ENCODE measurements around the gene AHNAK2. TPM values are rescaled to one million over a fixed set of nuclear protein-coding genes. Genes with fewer than 3 reads are reported as not detected.

AHNAK2 gene
- total and polyA plus RNA-seq, 2 donors (not counting 1 experiment from before 2014, with no cell fraction given): not detected

- 7% methylated on average over 35 of the region's 36 CpGs for WGBS (ENCODE audit: insufficient coverage)
- TF ChIP-seq EZH2 (IDR thresholded peaks at IDR 0.05; ENCODE audit: borderline replicate concordance, insufficient read depth, low read depth, low read length, poor library complexity, severe bottlenecking) (no peak), CTCF (IDR thresholded peaks at IDR 0.05) (no peak)
- DNase-seq: no peak
Measured at GRCh38 chr14:104967386-104968152, 10.6 kb downstream of the AHNAK2 start.

GRCh38 chr14:104966981-104967385 is 11.2 kb downstream of the AHNAK2 start:
- TF ChIP-seq EZH2 (IDR thresholded peaks at IDR 0.05; ENCODE audit: borderline replicate concordance, insufficient read depth, low read depth, low read length, poor library complexity, severe bottlenecking): no peak
- Histone ChIP-seq H2AFZ (ENCODE audit: insufficient read depth, low read depth, low read length, poor library complexity, severe bottlenecking) (no peak overlapping the region), H3K79me2 (ENCODE audit: control insufficient read depth, insufficient read depth, low read length) (no peaks in the 10 kb centered on the region), H3K4me2 (replicated peaks; ENCODE audit: low read depth, low read length, poor library complexity, severe bottlenecking) (peak overlapping the region; percentile 39), H3K27me3 (replicated peaks in 1 of 4; ENCODE audit: control extremely low read depth in 1 of 4, control insufficient read depth in 3 of 4, insufficient read depth in 4 of 4, low read length in 3 of 4) (peaks cover 0 to 38% (median 15%) of the 10 kb centered on the region in 4 experiments), H3K9ac (ENCODE audit: low read length) (no peak overlapping the region), H4K20me1 (ENCODE audit: control insufficient read depth, insufficient read depth, low read length, poor library complexity, severe bottlenecking) (no peaks in the 10 kb centered on the region), H3K9me3 (ENCODE audit: control extremely low read depth in 1 of 3, control insufficient read depth in 2 of 3, insufficient read depth in 1 of 3, low read length in 2 of 3) (peaks cover 0 to 8% (median 0%) of the 10 kb centered on the region in 3 donors), H3K36me3 (replicated peaks in 1 of 2; ENCODE audit: control extremely low read depth in 1 of 2, control insufficient read depth in 1 of 2, extremely low read depth in 1 of 2, insufficient read depth in 2 of 2, low read length in 1 of 2) (no peaks in the 10 kb centered on the region), H3K27ac (ENCODE audit: low read length in 2 of 2) (no peak overlapping the region), H3K4me3 (ENCODE audit: control extremely low read depth in 1 of 5, extremely low read depth in 1 of 5, insufficient read depth in 1 of 5, low read depth in 2 of 5, low read length in 4 of 5) (no peak overlapping the region), H3K4me1 (ENCODE audit: control insufficient read depth in 2 of 2, insufficient read depth in 2 of 2, low read length in 2 of 2) (peaks cover 17 to 19% of the 10 kb centered on the region in 2 donors)
- no peak overlapping the region for H3K4me3 Mint-ChIP-seq
- peaks cover 15% of the 10 kb centered on the region for H3K27me3 Mint-ChIP-seq
- intact Hi-C loops (cut with micrococcal nuclease): no loop called here
- CTCF ChIA-PET: interaction anchor here (0.7 kb wide), 1 partner anchor 361 kb away, joined by 3 read pairs; no protein-coding TSS in a partner anchor
- no peak overlapping the region for H3K27ac Mint-ChIP-seq
- no peaks in the 10 kb centered on the region for H3K9me3 Mint-ChIP-seq (ENCODE audit: insufficient read depth)
- peaks cover 16% of the 10 kb centered on the region for H3K4me1 Mint-ChIP-seq
- 64% methylated on average over 5 of the region's 8 CpGs for WGBS (ENCODE audit: insufficient coverage)
- POLR2A ChIA-PET: no interaction called here
- no peak for DNase-seq
- ATAC-seq (ENCODE audit: low read depth): no peak

More at GRCh38 chr14:104967386-104968152, 10.6 kb downstream of the AHNAK2 start:
- peaks cover 15% of the 10 kb centered on the region for H3K27me3 Mint-ChIP-seq
- peak overlapping the region; percentile 19 for H3K4me3 Mint-ChIP-seq
- H3K4me1 Mint-ChIP-seq: peaks cover 16% of the 10 kb centered on the region
- Histone ChIP-seq H3K27ac (ENCODE audit: low read length in 2 of 2) (no peak overlapping the region), H3K9me3 (ENCODE audit: control extremely low read depth in 1 of 3, control insufficient read depth in 2 of 3, insufficient read depth in 1 of 3, low read length in 2 of 3) (peaks cover 0 to 8% (median 0%) of the 10 kb centered on the region in 3 donors), H4K20me1 (ENCODE audit: control insufficient read depth, insufficient read depth, low read length, poor library complexity, severe bottlenecking) (no peaks in the 10 kb centered on the region), H3K4me3 (ENCODE audit: control extremely low read depth in 1 of 5, extremely low read depth in 1 of 5, insufficient read depth in 1 of 5, low read depth in 2 of 5, low read length in 4 of 5) (no peak overlapping the region), H2AFZ (ENCODE audit: insufficient read depth, low read depth, low read length, poor library complexity, severe bottlenecking) (peak overlapping the region; percentile 21), H3K36me3 (replicated peaks in 1 of 2; ENCODE audit: control extremely low read depth in 1 of 2, control insufficient read depth in 1 of 2, extremely low read depth in 1 of 2, insufficient read depth in 2 of 2, low read length in 1 of 2) (no peaks in the 10 kb centered on the region), H3K4me1 (ENCODE audit: control insufficient read depth in 2 of 2, insufficient read depth in 2 of 2, low read length in 2 of 2) (peaks cover 17 to 19% of the 10 kb centered on the region in 2 donors), H3K79me2 (ENCODE audit: control insufficient read depth, insufficient read depth, low read length) (no peaks in the 10 kb centered on the region), H3K9ac (ENCODE audit: low read length) (no peak overlapping the region), H3K4me2 (replicated peaks; ENCODE audit: low read depth, low read length, poor library complexity, severe bottlenecking) (peak overlapping the region; percentile 39), H3K27me3 (replicated peaks in 1 of 4; ENCODE audit: control extremely low read depth in 1 of 4, control insufficient read depth in 3 of 4, insufficient read depth in 4 of 4, low read length in 3 of 4) (peaks cover 0 to 38% (median 15%) of the 10 kb centered on the region in 4 experiments)
- POLR2A ChIA-PET: no interaction called here
- no peak overlapping the region for H3K27ac Mint-ChIP-seq
- intact Hi-C loops (cut with micrococcal nuclease): no loop called here
- CTCF ChIA-PET: interaction anchor here (0.7 kb wide), 1 partner anchor 361 kb away, joined by 3 read pairs; no protein-coding TSS in a partner anchor
- no peak for ATAC-seq (ENCODE audit: low read depth)
- H3K9me3 Mint-ChIP-seq (ENCODE audit: insufficient read depth): no peaks in the 10 kb centered on the region
